Retina (tissue), 1 donor: ENCODE results near the gene CCDC177.

Experiments
- DNase-seq: peaks from one replicate; pipeline ENCODE4 v3.0.0-alpha.2; 2016

The CCDC177 gene

DNA sequence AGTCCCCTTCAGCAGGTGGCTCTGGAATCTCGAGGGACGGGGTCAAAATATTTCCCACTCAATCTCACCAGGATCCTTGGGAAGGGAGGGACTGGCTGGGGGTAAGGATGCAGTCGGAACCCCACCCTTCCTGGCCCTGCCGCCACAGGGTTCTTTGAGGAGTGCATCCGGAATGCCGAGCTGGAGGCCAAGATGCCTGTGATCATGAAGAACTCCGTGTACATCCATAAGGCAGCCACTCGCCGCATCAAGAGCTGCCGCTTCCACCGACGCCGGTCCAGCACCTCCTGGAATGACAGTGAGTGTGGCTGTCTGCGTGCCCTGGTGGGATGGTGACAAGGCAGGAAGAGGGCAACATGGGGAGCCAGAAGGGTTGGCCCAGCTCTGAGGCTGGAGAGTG, 47.0 kb downstream of the CCDC177 start:
- no peak for DNase-seq

DNA sequence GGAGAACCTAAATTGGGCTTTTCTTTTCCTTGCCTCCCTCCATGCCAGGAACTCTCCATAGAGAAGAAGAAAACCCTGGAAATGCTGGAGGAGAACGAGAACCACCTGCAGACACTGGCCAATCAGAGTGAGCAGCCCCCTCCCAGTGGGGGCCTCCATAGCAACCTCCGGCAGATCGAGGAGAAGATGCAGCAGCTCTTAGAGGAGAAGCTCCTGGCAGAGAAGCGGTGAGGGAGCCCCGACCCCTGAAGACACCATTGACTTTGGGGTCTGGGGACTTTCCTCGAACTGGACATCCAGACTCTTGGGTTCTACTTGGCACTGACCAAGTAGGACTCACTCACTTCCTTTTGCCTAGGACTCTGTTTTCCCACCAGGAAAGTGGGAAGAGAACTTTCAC, 48.8 kb downstream of the CCDC177 start:
- no peak for DNase-seq

DNA sequence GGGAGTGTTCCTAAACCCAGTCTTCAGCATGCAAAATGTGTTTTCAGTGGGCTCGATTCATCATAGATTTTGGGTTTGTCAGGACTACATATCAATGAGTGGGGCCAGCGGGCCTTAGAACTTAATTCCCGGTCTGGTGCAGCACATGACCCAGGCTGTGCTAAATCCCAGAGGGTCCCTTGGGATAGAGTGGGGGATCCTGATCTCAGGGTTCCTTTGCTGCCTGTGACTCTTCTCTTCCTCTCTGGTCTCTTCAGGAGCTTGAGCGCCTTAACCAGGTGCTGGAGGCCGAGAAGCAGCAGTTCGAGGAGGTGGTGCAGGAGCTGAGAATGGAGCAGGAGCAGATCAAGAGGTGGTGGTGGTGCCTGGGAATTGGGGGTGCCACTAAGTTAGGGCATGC, 52.6 kb downstream of the CCDC177 start:
- no peak for DNase-seq
